Osteoblast (primary cell): ENCODE measurements around the gene DAG1. TPM values are rescaled to one million over a fixed set of nuclear protein-coding genes. Genes with fewer than 3 reads are reported as not detected.

Experiments
- DNase-seq: peaks from one replicate; pipeline ENCODE4 v3.0.0; 2011; ENCODE audit warnings: low spot score, mixed read lengths; ENCODE audit not compliant: insufficient read length; ENCODE audit errors: missing footprints
- H2AFZ ChIP-seq: 2 replicates; pipeline ENCODE4 v1.6.0; 2011; ENCODE audit warnings: mild to moderate bottlenecking, low read length
- H3K27ac ChIP-seq: 2 replicates; pipeline ENCODE4 v1.5.1; 2011; ENCODE audit warnings: mild to moderate bottlenecking, low read depth, low read length, moderate library complexity
- H3K27me3 ChIP-seq: 2 replicates; pipeline ENCODE4 v1.6.0; 2012; ENCODE audit warnings: mild to moderate bottlenecking, control low read depth, inconsistent platforms, low read length, moderate library complexity; ENCODE audit not compliant: insufficient read depth
- H3K36me3 ChIP-seq: 2 replicates; pipeline ENCODE4 v1.5.1; 2011; ENCODE audit warnings: mild to moderate bottlenecking, low read length, control low read depth, moderate library complexity; ENCODE audit not compliant: insufficient read depth
- H3K4me1 ChIP-seq: 2 replicates; pipeline ENCODE4 v1.5.1; 2011; ENCODE audit warnings: mild to moderate bottlenecking, low read length, control low read depth, moderate library complexity; ENCODE audit not compliant: insufficient read depth
- H3K4me2 ChIP-seq: 2 replicates; pipeline ENCODE4 v1.6.0; 2011; ENCODE audit warnings: mild to moderate bottlenecking, low read length; ENCODE audit not compliant: insufficient read depth
- H3K4me3 ChIP-seq: fragments of 200-600 bp; sonication (generic); 3 replicates; pipeline ENCODE4 v1.5.1; 2012; ENCODE audit warnings: mild to moderate bottlenecking, low read length, inconsistent platforms; ENCODE audit not compliant: insufficient read depth
- H3K79me2 ChIP-seq: 2 replicates; pipeline ENCODE4 v1.6.0; 2012; ENCODE audit warnings: mild to moderate bottlenecking, low read length, control low read depth, inconsistent platforms; ENCODE audit not compliant: insufficient read depth
- H3K9me3 ChIP-seq: 2 replicates; pipeline ENCODE4 v1.5.1; 2011; ENCODE audit warnings: low read depth, low read length, control low read depth
- H4K20me1 ChIP-seq: 2 replicates; pipeline ENCODE4 v1.6.0; 2012; ENCODE audit warnings: mild to moderate bottlenecking, low read length, control low read depth; ENCODE audit not compliant: insufficient read depth
- CTCF ChIP-seq: IDR thresholded peaks from 2 replicates; pipeline ENCODE4 v1.5.1; 2011; ENCODE audit warnings: mild to moderate bottlenecking, low read depth, low read length, moderate library complexity; ENCODE audit errors: extremely low read depth
- total RNA-seq: library from RNA; depleted of rRNA; stranded (reverse); fragments of >200 nt; gene quantifications from 2 replicates; pipeline ENCODE4 v1.2.3, GENCODE V29; 2012

The DAG1 gene
- total RNA-seq, 1 donor = 55.4 TPM

GRCh38 chr3:49424816-49425215 lies 45.3 kb upstream of the DAG1 start:
- H3K9me3 ChIP-seq = no peaks in the 10 kb centered on the region
- no peak overlapping the region for H3K4me2 ChIP-seq
- H2AFZ ChIP-seq = no peak overlapping the region
- no peaks in the 10 kb centered on the region for H3K79me2 ChIP-seq
- H3K27me3 ChIP-seq = no peaks in the 10 kb centered on the region
- no peaks in the 10 kb centered on the region for H4K20me1 ChIP-seq
- H3K27ac ChIP-seq = no peak overlapping the region
- no peaks in the 10 kb centered on the region for H3K36me3 ChIP-seq
- peaks cover 24% of the 10 kb centered on the region for H3K4me1 ChIP-seq
- no peak overlapping the region for H3K4me3 ChIP-seq
- DNase-seq = no peak
- no peak for TF ChIP-seq CTCF

GRCh38 chr3:49427586-49427985 lies 42.5 kb upstream of the DAG1 start:
- Histone ChIP-seq H3K4me2 (no peak overlapping the region), H4K20me1 (no peaks in the 10 kb centered on the region), H3K4me3 (no peak overlapping the region), H2AFZ (no peak overlapping the region), H3K36me3 (no peaks in the 10 kb centered on the region), H3K4me1 (peaks cover 11% of the 10 kb centered on the region), H3K27me3 (no peaks in the 10 kb centered on the region), H3K79me2 (no peaks in the 10 kb centered on the region), H3K9me3 (no peaks in the 10 kb centered on the region), H3K27ac (no peak overlapping the region)
- no peak for TF ChIP-seq CTCF
- peak; percentile 43 for DNase-seq

GRCh38 chr3:49428752-49429080 lies 41.4 kb upstream of the DAG1 start:
- peak overlapping the region; percentile 97 for H2AFZ ChIP-seq
- H3K79me2 ChIP-seq = no peaks in the 10 kb centered on the region
- no peak for TF ChIP-seq CTCF
- H4K20me1 ChIP-seq = no peaks in the 10 kb centered on the region
- H3K9me3 ChIP-seq = no peaks in the 10 kb centered on the region
- H3K4me3 ChIP-seq = peak overlapping the region; percentile 86
- peak; percentile 77 for DNase-seq
- H3K4me1 ChIP-seq = peaks cover 6% of the 10 kb centered on the region
- H3K36me3 ChIP-seq = no peaks in the 10 kb centered on the region
- peak overlapping the region; percentile 94 for H3K4me2 ChIP-seq
- no peaks in the 10 kb centered on the region for H3K27me3 ChIP-seq
- peak overlapping the region; percentile 82 for H3K27ac ChIP-seq

- Histone ChIP-seq H4K20me1 (no peaks in the 10 kb centered on the region), H3K4me2 (no peak overlapping the region), H3K27me3 (no peaks in the 10 kb centered on the region), H3K9me3 (no peaks in the 10 kb centered on the region), H3K36me3 (no peaks in the 10 kb centered on the region), H3K4me3 (no peak overlapping the region), H2AFZ (no peak overlapping the region), H3K79me2 (no peaks in the 10 kb centered on the region), H3K27ac (no peak overlapping the region), H3K4me1 (peaks cover 3% of the 10 kb centered on the region)
- DNase-seq = no peak
- TF ChIP-seq CTCF = no peak
These were observed 35.3 kb upstream of the DAG1 start for GRCh38 chr3:49434731-49435130.
